HEK293 (cell line): ENCODE measurements around the gene LRRC47.

Experiments used
- BCL11B ChIP-seq: fragments of 450-650 bp; formaldehyde crosslinking; IDR thresholded peaks from 2 replicates; pipeline ENCODE4 v1.5.1; 2016; ENCODE audit warnings: low read depth, missing biosample characterization, missing genetic modification characterization
- BCL6B ChIP-seq: fragments of 450-650 bp; formaldehyde crosslinking; IDR thresholded peaks from 2 replicates; pipeline ENCODE4 v1.5.1; 2017; ENCODE audit warnings: missing biosample characterization, missing genetic modification characterization
- ELK4 ChIP-seq: IDR thresholded peaks from 2 replicates; pipeline ENCODE4 v1.6.1; 2011; ENCODE audit warnings: mild to moderate bottlenecking, low read depth, low read length, borderline replicate concordance
- HOXC10 ChIP-seq: sonication (generic); formaldehyde crosslinking; IDR thresholded peaks from 2 replicates; pipeline ENCODE4 v1.8.1; 2023; ENCODE audit warnings: mild to moderate bottlenecking, missing genetic modification reagents
- KLF17 ChIP-seq: fragments of 450-650 bp; formaldehyde crosslinking; IDR thresholded peaks from 2 replicates; pipeline ENCODE4 v1.5.1; 2016; ENCODE audit warnings: missing biosample characterization, missing genetic modification characterization
- OSR2 ChIP-seq: fragments of 450-650 bp; formaldehyde crosslinking; IDR thresholded peaks from 2 replicates; pipeline ENCODE4 v1.5.1; 2016; ENCODE audit warnings: missing biosample characterization, missing genetic modification characterization
- PRDM4 ChIP-seq: fragments of 450-650 bp; formaldehyde crosslinking; IDR thresholded peaks from 2 replicates; pipeline ENCODE4 v1.5.1; 2017; ENCODE audit warnings: missing biosample characterization, missing genetic modification characterization
- SCRT1 ChIP-seq: fragments of 450-650 bp; formaldehyde crosslinking; IDR thresholded peaks from 2 replicates; pipeline ENCODE4 v1.5.1; 2016; ENCODE audit warnings: missing biosample characterization, missing genetic modification characterization, borderline replicate concordance
- SETDB1 ChIP-seq: IDR thresholded peaks from one replicate; pipeline ENCODE4 v1.6.1; 2017; ENCODE audit warnings: mild to moderate bottlenecking, low read length, moderate library complexity, mixed read lengths; ENCODE audit not compliant: insufficient read length
- ZBTB48 ChIP-seq: fragments of 450-650 bp; formaldehyde crosslinking; IDR thresholded peaks from 2 replicates; pipeline ENCODE4 v1.5.1; 2016; ENCODE audit warnings: missing biosample characterization, missing genetic modification characterization
- ZBTB8A ChIP-seq: fragments of 450-650 bp; formaldehyde crosslinking; IDR thresholded peaks from 2 replicates; pipeline ENCODE4 v1.5.1; 2016; ENCODE audit warnings: missing biosample characterization, missing genetic modification characterization
- ZIC2 ChIP-seq: fragments of 450-650 bp; formaldehyde crosslinking; IDR thresholded peaks from 2 replicates; pipeline ENCODE4 v1.5.1; 2016; ENCODE audit warnings: missing biosample characterization, missing genetic modification characterization
- ZNF121 ChIP-seq: fragments of 450-650 bp; formaldehyde crosslinking; IDR thresholded peaks from 2 replicates; pipeline ENCODE4 v1.5.1; 2016; ENCODE audit warnings: missing biosample characterization, missing genetic modification characterization
- ZNF155 ChIP-seq: fragments of 450-650 bp; formaldehyde crosslinking; IDR thresholded peaks from 2 replicates; pipeline ENCODE4 v1.5.1; 2016; ENCODE audit warnings: missing biosample characterization, missing genetic modification characterization
- ZNF184 ChIP-seq: fragments of 450-650 bp; IDR thresholded peaks from 2 replicates; pipeline ENCODE4 v1.5.1; 2018; ENCODE audit warnings: missing biosample characterization, mild to moderate bottlenecking, missing genetic modification characterization
- ZNF19 ChIP-seq: fragments of 450-650 bp; formaldehyde crosslinking; IDR thresholded peaks from 2 replicates; pipeline ENCODE4; 2016; ENCODE audit warnings: missing biosample characterization, missing genetic modification characterization, low read depth
- ZNF324 ChIP-seq: fragments of 450-650 bp; formaldehyde crosslinking; IDR thresholded peaks from 2 replicates; pipeline ENCODE4 v1.5.1; 2016; ENCODE audit warnings: missing biosample characterization, missing genetic modification characterization
- ZNF394 ChIP-seq: fragments of 450-650 bp; formaldehyde crosslinking; IDR thresholded peaks from 2 replicates; pipeline ENCODE4 v1.5.1; 2016; ENCODE audit warnings: missing biosample characterization, missing genetic modification characterization, mild to moderate bottlenecking, moderate library complexity, borderline replicate concordance
- ZNF426 ChIP-seq: fragments of 450-650 bp; formaldehyde crosslinking; IDR thresholded peaks from 2 replicates; pipeline ENCODE4 v1.5.1; 2017; ENCODE audit warnings: missing biosample characterization, missing genetic modification characterization, mild to moderate bottlenecking, inconsistent platforms, moderate library complexity
- ZNF488 ChIP-seq: fragments of 450-650 bp; formaldehyde crosslinking; IDR thresholded peaks from 2 replicates; pipeline ENCODE4 v1.5.1; 2016; ENCODE audit warnings: missing biosample characterization, missing genetic modification characterization
- ZNF514 ChIP-seq: fragments of 450-650 bp; formaldehyde crosslinking; IDR thresholded peaks from 2 replicates; pipeline ENCODE4 v1.5.1; 2016; ENCODE audit warnings: missing biosample characterization, missing genetic modification characterization
- ZNF521 ChIP-seq: fragments of 450-650 bp; formaldehyde crosslinking; IDR thresholded peaks from 2 replicates; pipeline ENCODE4 v1.5.1; 2017; ENCODE audit warnings: missing biosample characterization, mild to moderate bottlenecking, missing genetic modification characterization
- ZNF558 ChIP-seq: fragments of 450-650 bp; formaldehyde crosslinking; IDR thresholded peaks from 2 replicates; pipeline ENCODE4 v1.5.1; 2016; ENCODE audit warnings: missing biosample characterization, missing genetic modification characterization
- ZNF571 ChIP-seq: fragments of 450-650 bp; formaldehyde crosslinking; IDR thresholded peaks from 2 replicates; pipeline ENCODE4 v1.5.0; 2017; ENCODE audit warnings: missing biosample characterization, missing genetic modification characterization
- ZNF623 ChIP-seq: fragments of 450-650 bp; formaldehyde crosslinking; IDR thresholded peaks from 2 replicates; pipeline ENCODE4 v1.5.1; 2016; ENCODE audit warnings: missing biosample characterization, missing genetic modification characterization
- ZNF670 ChIP-seq: fragments of 450-650 bp; formaldehyde crosslinking; IDR thresholded peaks from 2 replicates; pipeline ENCODE4 v1.5.1; 2016; ENCODE audit warnings: missing biosample characterization, missing genetic modification characterization, low read depth
- ZNF76 ChIP-seq: fragments of 450-650 bp; formaldehyde crosslinking; IDR thresholded peaks from 2 replicates; pipeline ENCODE4; 2016; ENCODE audit warnings: low read depth, missing biosample characterization, missing genetic modification characterization, borderline replicate concordance
- ZNF776 ChIP-seq: fragments of 450-650 bp; formaldehyde crosslinking; IDR thresholded peaks from 2 replicates; pipeline ENCODE4 v1.5.0; 2017; ENCODE audit warnings: missing biosample characterization, missing genetic modification characterization, borderline replicate concordance
- ZNF777 ChIP-seq: fragments of 450-650 bp; formaldehyde crosslinking; IDR thresholded peaks from 2 replicates; pipeline ENCODE4 v1.5.1; 2017; ENCODE audit warnings: missing biosample characterization, missing genetic modification characterization, borderline replicate concordance
- ZNF791 ChIP-seq: fragments of 450-650 bp; formaldehyde crosslinking; IDR thresholded peaks from 2 replicates; pipeline ENCODE4 v1.5.1; 2016; ENCODE audit warnings: missing biosample characterization, missing genetic modification characterization
- ZNF830 ChIP-seq: fragments of 450-650 bp; IDR thresholded peaks from 2 replicates; pipeline ENCODE4 v1.5.0; 2018; ENCODE audit warnings: missing biosample characterization, missing genetic modification characterization, low read depth, mild to moderate bottlenecking, moderate library complexity
- ZNF843 ChIP-seq: fragments of 450-650 bp; formaldehyde crosslinking; IDR thresholded peaks from 2 replicates; pipeline ENCODE4 v1.5.1; 2016; ENCODE audit warnings: missing biosample characterization, missing genetic modification characterization
- ZSCAN23 ChIP-seq: fragments of 450-650 bp; formaldehyde crosslinking; IDR thresholded peaks from 2 replicates; pipeline ENCODE4 v1.5.1; 2016; ENCODE audit warnings: missing biosample characterization, missing genetic modification characterization
- ZSCAN4 ChIP-seq: fragments of 450-650 bp; formaldehyde crosslinking; IDR thresholded peaks from 2 replicates; pipeline ENCODE4 v1.5.1; 2017; ENCODE audit warnings: missing biosample characterization, missing genetic modification characterization

Gene LRRC47

GRCh38 chr1:3775490-3776230 lies 20.6 kb downstream of the LRRC47 start (continued):
- TF ChIP-seq BCL11B (tag by site-specific recombination) = no peak; the same call in 1 of the 2 replicates
- TF ChIP-seq ZNF488 = no peak
- TF ChIP-seq ZNF184 (tag by site-specific recombination) = no peak
- no peak for TF ChIP-seq ZNF670 (tag by site-specific recombination)
- TF ChIP-seq ZNF571 (tag by site-specific recombination) = no peak
- no peak for TF ChIP-seq ZSCAN23
- TF ChIP-seq ZBTB8A (tag by site-specific recombination) = peak; percentile 52
- no peak for TF ChIP-seq ZNF19 (tag by site-specific recombination)
- TF ChIP-seq ZNF777 (tag by site-specific recombination) = no peak
- peak; percentile 73; the same call in 1 of the 2 replicates for TF ChIP-seq KLF17 (tag by site-specific recombination)
- no peak for TF ChIP-seq ZSCAN4 (tag by site-specific recombination)
- peak; percentile 55 for TF ChIP-seq ZIC2 (tag by site-specific recombination)
- no peak for TF ChIP-seq SCRT1 (tag by site-specific recombination)
- no peak for TF ChIP-seq ELK4
- no peak for TF ChIP-seq ZNF558 (tag by site-specific recombination)
- no peak for TF ChIP-seq ZNF623
- TF ChIP-seq PRDM4 (tag by site-specific recombination) = no peak
- TF ChIP-seq BCL6B (tag by site-specific recombination) = no peak
- peak; percentile 32; the same call in 1 of the 2 replicates for TF ChIP-seq ZBTB48
- TF ChIP-seq ZNF426 (tag by site-specific recombination) = no peak
- TF ChIP-seq ZNF521 = no peak
- TF ChIP-seq ZNF791 (tag by site-specific recombination) = no peak
- no peak for TF ChIP-seq HOXC10 (CRISPR knock-in tag)
- TF ChIP-seq SETDB1 = no peak
- TF ChIP-seq ZNF843 (tag by site-specific recombination) = no peak
- TF ChIP-seq ZNF394 (tag by site-specific recombination) = no peak
- TF ChIP-seq ZNF776 (tag by site-specific recombination) = no peak
- TF ChIP-seq ZNF121 = no peak; the same call in 1 of the 2 replicates
- TF ChIP-seq ZNF155 = no peak
- no peak for TF ChIP-seq ZNF514 (tag by site-specific recombination)
- no peak for TF ChIP-seq ZNF830 (tag by site-specific recombination)
- TF ChIP-seq ZNF324 (tag by site-specific recombination) = no peak
- TF ChIP-seq ZNF76 = peak; percentile 17; the same call in 1 of the 2 replicates
- no peak for TF ChIP-seq OSR2 (tag by site-specific recombination)
